K562 (cell line): ENCODE results near the gene C16orf95.

Experiments used
- SP1 ChIP-seq: sonication (generic); formaldehyde crosslinking; IDR thresholded peaks from 2 replicates; pipeline ENCODE4 v1.8.1; 2022; ENCODE audit warnings: mild to moderate bottlenecking, missing genetic modification reagents
- XRCC4 ChIP-seq: IDR thresholded peaks from one replicate; pipeline ENCODE4 v1.6.1; 2011; ENCODE audit not compliant: insufficient read depth, insufficient read length; ENCODE audit errors: extremely low read depth
- ZNF76 ChIP-seq: fragments of 250-450 bp; sonication (Bioruptor Pico); IDR thresholded peaks from 2 replicates; pipeline ENCODE4 v1.4.0; 2020; ENCODE audit warnings: mild to moderate bottlenecking, moderate library complexity, borderline replicate concordance
- TF ChIP-seq, protein P1 (sequence below), 2 experiments: fragments of 450-650 bp; formaldehyde crosslinking in 1 of 2; IDR thresholded peaks; 2 replicates each; pipeline versions ENCODE4 v1.4.0 to v1.6.1; 2014 to 2020; ENCODE audit warnings: mild to moderate bottlenecking in 2 of 2, borderline replicate concordance in 1 of 2, low read depth in 1 of 2
- TF ChIP-seq, protein P2 (sequence below), 3 experiments: IDR thresholded peaks in 2 of 3; conservative IDR thresholded peaks in 1 of 3; 2 replicates each; pipeline ENCODE4 v1.5.1; 2011 to 2012; ENCODE audit warnings: low read length in 3 of 3, mild to moderate bottlenecking in 3 of 3, control low read depth in 2 of 3, improper control_type of control experiment in 1 of 3, inconsistent platforms in 1 of 3, low read depth in 1 of 3, mixed read lengths in 1 of 3, moderate library complexity in 1 of 3; ENCODE audit not compliant: insufficient read depth in 2 of 3

DNA sequence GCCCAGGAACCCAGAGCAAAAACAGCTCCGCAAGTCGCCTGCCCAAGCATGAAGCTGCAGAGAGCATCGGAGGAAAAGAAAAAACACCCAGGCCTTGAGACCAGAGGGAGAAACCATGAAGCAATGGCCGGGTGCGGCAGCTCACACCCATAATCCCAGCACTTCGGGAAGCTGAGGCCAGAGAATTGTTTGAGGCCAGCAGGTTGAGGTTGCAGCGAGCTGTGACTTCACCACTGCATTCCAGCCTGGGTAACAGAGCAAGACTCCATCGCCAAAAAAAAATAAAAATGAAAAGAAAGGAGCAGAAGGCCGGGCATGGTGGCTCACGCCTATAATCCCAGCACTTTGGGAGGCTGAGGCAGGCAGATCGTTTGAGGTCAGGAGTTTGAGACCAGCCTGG is 40.3 kb downstream of the C16orf95 start:
- TF ChIP-seq, protein P1, sequence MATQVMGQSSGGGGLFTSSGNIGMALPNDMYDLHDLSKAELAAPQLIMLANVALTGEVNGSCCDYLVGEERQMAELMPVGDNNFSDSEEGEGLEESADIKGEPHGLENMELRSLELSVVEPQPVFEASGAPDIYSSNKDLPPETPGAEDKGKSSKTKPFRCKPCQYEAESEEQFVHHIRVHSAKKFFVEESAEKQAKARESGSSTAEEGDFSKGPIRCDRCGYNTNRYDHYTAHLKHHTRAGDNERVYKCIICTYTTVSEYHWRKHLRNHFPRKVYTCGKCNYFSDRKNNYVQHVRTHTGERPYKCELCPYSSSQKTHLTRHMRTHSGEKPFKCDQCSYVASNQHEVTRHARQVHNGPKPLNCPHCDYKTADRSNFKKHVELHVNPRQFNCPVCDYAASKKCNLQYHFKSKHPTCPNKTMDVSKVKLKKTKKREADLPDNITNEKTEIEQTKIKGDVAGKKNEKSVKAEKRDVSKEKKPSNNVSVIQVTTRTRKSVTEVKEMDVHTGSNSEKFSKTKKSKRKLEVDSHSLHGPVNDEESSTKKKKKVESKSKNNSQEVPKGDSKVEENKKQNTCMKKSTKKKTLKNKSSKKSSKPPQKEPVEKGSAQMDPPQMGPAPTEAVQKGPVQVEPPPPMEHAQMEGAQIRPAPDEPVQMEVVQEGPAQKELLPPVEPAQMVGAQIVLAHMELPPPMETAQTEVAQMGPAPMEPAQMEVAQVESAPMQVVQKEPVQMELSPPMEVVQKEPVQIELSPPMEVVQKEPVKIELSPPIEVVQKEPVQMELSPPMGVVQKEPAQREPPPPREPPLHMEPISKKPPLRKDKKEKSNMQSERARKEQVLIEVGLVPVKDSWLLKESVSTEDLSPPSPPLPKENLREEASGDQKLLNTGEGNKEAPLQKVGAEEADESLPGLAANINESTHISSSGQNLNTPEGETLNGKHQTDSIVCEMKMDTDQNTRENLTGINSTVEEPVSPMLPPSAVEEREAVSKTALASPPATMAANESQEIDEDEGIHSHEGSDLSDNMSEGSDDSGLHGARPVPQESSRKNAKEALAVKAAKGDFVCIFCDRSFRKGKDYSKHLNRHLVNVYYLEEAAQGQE (IDR thresholded peaks at IDR 0.05; ENCODE audit: borderline replicate concordance): no peak
- TF ChIP-seq, protein P1 (CRISPR knock-in tag; IDR thresholded peaks at IDR 0.05; ENCODE audit: low read depth): no peak
- TF ChIP-seq ZNF76 (CRISPR knock-in tag): no peak
- TF ChIP-seq, protein P2, sequence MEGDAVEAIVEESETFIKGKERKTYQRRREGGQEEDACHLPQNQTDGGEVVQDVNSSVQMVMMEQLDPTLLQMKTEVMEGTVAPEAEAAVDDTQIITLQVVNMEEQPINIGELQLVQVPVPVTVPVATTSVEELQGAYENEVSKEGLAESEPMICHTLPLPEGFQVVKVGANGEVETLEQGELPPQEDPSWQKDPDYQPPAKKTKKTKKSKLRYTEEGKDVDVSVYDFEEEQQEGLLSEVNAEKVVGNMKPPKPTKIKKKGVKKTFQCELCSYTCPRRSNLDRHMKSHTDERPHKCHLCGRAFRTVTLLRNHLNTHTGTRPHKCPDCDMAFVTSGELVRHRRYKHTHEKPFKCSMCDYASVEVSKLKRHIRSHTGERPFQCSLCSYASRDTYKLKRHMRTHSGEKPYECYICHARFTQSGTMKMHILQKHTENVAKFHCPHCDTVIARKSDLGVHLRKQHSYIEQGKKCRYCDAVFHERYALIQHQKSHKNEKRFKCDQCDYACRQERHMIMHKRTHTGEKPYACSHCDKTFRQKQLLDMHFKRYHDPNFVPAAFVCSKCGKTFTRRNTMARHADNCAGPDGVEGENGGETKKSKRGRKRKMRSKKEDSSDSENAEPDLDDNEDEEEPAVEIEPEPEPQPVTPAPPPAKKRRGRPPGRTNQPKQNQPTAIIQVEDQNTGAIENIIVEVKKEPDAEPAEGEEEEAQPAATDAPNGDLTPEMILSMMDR (IDR thresholded peaks at IDR 0.05 in 2 of 3, conservative IDR thresholded peaks at IDR 0.05 in 1 of 3; ENCODE audit: insufficient read depth in 2 of 3, low read depth in 1 of 3, low read length in 3 of 3): no peak
- no peak for TF ChIP-seq XRCC4
- no peak for TF ChIP-seq SP1 (CRISPR knock-in tag)
